Iris pigment epithelial cell (primary cell): ENCODE results near the gene DBT.

ENCODE experiments used
- DNase-seq: peaks from one replicate; pipeline ENCODE4 v3.0.0-alpha.2; 2011; ENCODE audit warnings: low read depth

DBT gene

GRCh38 chr1:100198596-100198995 is 51.0 kb downstream of the DBT start:
- DNase-seq = no peak

DNA sequence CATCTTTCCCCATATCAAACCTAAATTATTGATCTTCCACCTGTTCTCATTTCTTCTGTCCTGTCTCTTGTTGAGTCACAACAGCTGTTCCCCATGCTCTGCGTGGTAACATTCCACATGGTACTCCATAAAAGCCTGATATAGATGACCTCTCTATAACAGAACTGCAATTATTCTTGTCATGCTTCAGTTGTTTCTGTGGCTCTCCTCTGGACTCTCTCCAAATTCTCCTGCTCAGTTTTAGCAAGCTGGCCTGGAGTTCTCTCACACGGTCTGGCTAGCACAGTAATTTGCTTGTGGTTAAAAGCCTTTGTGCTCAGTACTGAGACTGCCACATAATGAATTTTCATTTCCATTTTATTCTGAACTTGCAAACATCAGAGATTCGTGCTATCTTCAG is 61.0 kb downstream of the DBT start:
- peak; percentile 88 for DNase-seq

- peak; percentile 86 for DNase-seq
These were observed 61.7 kb downstream of the DBT start for GRCh38 chr1:100187912-100188311.

GRCh38 chr1:100184536-100184935 is 65.1 kb downstream of the DBT start:
- peak; percentile 0 for DNase-seq

DNA sequence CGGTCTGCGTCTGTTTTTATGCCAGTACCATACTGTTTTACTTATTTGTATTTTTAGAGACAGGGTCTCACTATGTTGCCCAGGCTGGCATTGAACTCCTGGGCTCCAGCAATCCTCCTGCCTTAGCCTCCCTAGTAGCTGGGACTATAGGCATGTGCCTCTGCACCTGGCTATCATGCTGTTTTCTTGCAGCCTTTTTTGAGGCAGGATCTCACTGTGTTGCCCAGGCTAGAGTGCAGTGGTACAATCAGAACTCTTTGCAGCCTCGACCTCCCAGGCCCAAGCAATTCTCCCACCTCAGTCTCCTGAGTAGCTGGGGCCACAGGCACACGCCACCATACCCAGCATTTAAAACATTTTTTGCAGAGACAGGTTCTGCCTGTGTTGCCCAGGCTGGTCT is 66.3 kb downstream of the DBT start:
- DNase-seq = no peak

DNA sequence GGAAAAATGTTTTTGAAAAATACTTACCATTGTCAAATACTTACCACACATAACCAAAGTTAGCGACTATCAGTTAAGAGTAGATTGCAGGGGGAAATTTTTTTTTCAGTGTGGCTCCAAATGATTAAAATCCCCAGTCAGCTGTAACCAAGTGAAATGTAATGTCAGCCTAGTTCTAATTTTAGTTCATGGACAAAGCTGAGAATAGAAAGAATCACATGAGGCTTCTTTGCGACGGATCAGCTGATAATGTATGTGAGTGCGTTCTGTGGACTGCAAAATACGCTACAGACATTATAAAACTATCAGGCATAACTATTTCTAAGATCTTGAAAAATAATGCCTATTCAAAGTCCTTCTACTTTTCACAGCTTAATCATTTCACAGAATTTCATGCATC is 71.5 kb downstream of the DBT start, which contains the start of gene LRRC39:
LRRC39 (minus strand) TSS at position 166 of the 400 bp plus-strand sequence. CDS start 9,740 bp downstream, outside the sequence.
- no peak for DNase-seq

DNA sequence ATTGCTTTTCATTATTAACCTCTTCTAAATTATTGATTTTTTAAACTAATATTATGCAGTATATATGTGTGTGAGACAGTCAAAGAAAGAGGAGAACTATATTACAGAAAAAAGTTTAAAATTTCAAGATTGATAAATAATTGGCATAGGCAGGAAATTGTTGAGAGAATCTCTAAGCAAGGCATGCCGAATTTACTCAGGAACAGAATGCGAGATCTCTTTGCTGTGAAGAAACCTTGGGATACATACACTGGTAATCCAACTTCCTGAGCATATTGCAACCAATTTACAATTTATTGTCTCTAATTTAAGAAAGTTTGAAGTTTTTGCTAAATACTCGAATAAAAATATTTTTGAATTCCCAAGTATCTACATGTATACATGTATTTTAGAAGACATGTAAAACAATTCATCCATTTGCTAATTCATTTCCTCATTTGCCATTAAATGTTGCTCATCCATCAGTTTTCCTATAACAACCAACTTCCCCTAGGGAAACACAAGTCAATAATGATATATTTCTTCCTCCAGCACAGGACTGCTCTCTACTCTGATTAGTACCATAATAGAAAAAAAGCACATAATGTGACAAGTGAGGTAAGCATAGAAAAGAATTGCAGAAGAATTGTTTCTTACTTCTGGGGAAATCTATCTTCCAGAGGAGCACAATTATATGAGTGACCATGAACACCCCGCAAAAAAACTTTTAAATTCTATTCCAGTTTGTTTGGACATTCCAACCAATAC is 72.2 kb downstream of the DBT start:
- no peak for DNase-seq

DNA sequence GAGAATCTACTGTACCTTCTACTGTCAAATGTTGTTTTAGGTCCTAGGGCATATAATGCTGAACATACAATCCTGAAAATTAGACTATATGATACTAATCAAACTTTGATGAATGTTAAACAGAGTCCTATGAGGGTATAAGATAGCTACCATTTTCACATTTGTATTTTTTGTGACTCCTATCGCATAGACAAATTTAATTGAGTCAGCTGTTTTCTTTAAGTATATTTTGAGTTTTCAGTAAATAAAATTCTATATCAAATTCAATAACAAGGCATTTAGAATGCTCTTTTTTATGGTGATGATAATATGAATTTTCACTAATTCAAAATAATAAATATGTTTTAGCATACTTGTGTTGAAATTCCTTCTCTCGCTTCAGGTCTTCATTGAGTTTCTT is 81.6 kb downstream of the DBT start:
- DNase-seq = no peak

DNA sequence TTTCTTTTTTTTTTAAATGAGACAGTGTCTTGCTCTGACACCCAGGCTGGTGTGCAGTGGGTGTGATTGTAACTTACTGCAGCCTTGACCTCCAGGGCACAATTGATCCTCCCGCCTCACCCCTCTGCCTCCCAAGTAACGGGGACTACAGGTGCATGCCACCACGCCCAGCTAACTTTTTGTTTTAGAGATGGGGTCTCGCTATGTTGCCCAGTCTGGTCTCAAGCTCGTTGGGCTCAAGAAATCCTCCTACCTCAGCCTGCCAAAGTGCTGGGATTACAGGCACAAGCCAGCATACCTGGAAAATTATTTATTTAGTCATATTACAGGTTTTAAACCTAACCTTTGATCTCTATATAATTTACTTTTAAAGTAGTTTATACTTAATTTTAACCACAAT is 84.9 kb downstream of the DBT start:
- no peak for DNase-seq

GRCh38 chr1:100164216-100164615 is 85.4 kb downstream of the DBT start:
- DNase-seq = peak; percentile 26

DNA sequence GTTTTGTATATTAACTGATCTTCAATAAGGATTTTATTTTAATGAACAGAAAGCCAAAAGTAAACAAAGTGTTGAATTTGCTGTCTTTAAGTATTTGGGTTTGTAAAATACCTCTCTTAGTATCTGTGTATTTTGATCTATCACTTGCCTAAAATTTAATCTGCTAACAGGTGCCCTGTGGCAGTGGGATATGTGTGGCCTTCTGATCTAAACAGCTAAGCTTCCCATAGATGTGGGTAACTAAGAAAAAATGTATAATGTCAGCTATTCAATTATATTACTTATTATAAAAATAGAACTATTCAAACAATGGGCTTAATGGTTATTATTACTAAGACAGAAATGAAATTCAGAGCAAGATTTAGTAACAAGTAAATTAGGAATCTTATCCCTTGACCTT is 86.8 kb downstream of the DBT start:
- no peak for DNase-seq

- no peak for DNase-seq
These were observed 97.4 kb downstream of the DBT start for GRCh38 chr1:100152271-100152670.

- DNase-seq = no peak
These were observed 98.0 kb downstream of the DBT start for GRCh38 chr1:100151679-100152078.

DNA sequence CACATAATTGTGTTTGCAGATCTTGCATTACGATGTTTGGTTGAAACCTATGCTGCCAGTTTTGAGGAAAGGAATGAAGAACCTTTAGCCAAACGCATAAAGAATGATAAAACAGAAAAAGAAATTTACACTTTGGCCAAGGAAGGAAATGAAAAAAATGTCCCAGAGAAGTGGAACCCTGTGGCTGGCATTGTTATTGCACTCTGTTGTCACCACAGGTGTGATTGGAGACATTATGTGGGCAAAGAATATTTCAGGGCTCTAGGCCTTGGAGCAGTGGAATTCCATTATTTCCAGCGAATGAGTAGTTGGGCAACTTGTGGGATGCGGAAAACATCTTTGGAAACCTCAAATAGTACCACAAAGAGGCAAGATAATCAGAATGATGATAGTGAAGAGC is 101.8 kb downstream of the DBT start:
- DNase-seq = no peak

- DNase-seq = no peak
These were observed 102.7 kb downstream of the DBT start for GRCh38 chr1:100146958-100147357.

- peak; percentile 42 for DNase-seq
These were observed 104.5 kb downstream of the DBT start for GRCh38 chr1:100145116-100145515.

DNA sequence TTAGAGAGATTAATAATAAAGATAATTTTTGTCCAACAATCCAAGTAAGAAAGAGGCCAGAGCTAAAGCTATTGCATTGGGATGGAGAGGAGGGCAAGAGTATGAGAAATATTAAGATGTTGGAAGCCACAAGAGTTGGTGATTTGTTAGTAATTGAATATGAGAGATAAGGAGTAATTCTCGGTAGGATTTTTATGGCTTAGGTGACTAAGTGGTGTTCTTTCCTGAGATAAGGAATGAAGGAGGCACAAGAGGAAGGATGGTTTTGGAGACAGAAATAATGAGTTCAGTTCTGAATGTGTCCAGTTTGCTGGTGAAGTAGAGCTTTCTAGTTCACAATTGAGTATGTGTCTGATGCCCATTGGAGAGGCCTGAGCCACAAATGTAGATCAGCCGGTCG is 107.3 kb downstream of the DBT start:
- no peak for DNase-seq

DNA sequence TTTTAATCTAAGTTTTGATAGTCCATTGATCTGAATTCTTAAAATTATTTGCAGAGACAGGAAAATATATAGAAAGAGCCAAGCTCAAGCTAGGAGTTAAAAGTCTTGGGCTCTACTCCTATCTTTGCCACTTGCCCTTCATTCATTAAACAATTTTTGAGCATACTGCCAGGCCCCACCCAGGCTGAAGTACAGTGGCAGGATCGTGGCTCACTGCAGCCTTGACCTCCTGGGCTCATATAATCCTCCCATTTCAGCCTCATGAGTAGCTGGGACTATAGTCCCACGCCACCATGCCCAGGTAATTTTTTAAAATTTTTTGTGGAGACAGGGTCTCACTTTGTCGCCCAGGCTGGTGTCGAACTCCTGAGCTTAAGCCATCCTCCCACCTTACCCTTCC is 108.4 kb downstream of the DBT start:
- DNase-seq = no peak

GRCh38 chr1:100137602-100138001 is 112.0 kb downstream of the DBT start:
- no peak for DNase-seq
